ENCODE results near the gene GREB1. TPM values are rescaled to one million over a fixed set of nuclear protein-coding genes. Genes with fewer than 3 reads are reported as not detected.

The GREB1 gene
- total and polyA plus RNA-seq, 8 donors, result 3.5 to 16.1 (median 5.9) TPM

DNA sequence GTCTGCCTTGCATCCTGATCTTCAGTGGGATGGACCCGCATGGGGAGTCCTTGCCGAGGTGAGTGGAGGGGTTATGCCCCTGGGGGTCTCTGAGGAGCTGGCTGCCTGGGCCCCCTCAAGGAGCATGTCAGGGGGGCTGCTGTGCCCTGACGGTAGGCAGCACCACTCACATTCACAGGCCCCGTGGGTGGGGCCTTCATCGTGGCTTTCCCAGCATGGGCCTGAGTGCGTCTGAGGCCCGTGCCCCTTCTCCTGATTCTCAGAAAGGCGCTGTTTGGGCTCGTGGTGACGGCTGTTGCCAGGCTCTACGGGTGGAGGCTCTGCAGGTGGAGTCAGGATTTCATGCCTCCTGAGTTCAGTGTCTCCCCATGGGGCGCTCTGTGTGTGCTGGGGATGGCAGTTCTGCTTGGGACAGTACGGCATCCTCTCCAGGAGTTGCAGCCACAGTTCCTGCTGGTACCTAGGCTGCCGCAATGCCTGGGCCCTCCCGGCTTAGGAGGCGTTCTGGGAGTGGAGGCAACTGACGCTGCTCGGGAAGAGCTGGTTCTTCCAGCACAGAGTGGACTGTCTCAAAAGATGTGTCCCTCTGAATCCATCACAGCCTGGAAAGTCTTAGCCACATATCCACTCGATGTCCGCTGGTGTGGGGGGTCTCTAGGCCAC is 78.8 kb downstream of the GREB1 start:
- Histone ChIP-seq H3K9me3 (no peaks in the 10 kb centered on the region), H3K4me3 (no peak overlapping the region), H3K4me1 (no peaks in the 10 kb centered on the region), H3K36me3 (no peaks in the 10 kb centered on the region), H3K27ac (no peak overlapping the region), H3K27me3 (no peaks in the 10 kb centered on the region)
- DNase-seq, result no peak
- no peak for ATAC-seq
- FAIRE-seq, result no peak
- no peak for TF ChIP-seq CTCF (IDR thresholded peaks at IDR 0.05)
- 90 to 94% methylated on average over 20 of the region's 20 CpGs for WGBS, 2 donors
- intact Hi-C loops (cut with DNase I), result no loop called here

DNA sequence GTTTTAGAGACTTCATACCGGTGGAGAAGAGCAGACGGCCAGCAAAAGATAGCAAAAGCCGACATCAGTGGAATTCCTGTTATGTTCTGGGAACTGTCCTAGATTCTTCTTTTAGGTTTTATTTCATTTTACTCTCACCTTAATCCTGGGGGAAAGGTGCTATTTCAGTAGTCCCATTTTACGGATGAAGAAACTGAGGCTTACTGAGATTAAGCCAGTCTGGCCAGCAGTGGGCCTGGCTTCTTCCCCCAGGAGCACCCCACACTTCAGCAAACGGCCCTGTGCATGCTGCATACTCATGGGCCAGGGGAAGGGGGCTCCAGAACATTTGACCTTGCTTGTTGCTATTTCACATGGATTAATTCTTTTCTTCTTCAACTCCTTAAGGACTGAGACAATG is 79.5 kb downstream of the GREB1 start:
- no peak for TF ChIP-seq CTCF (IDR thresholded peaks at IDR 0.05)
- intact Hi-C loops (cut with DNase I), result no loop called here
- Histone ChIP-seq H3K36me3 (no peaks in the 10 kb centered on the region), H3K27me3 (no peaks in the 10 kb centered on the region), H3K4me3 (no peak overlapping the region), H3K9me3 (no peaks in the 10 kb centered on the region), H3K27ac (no peak overlapping the region), H3K4me1 (no peaks in the 10 kb centered on the region)
- no peak for ATAC-seq
- no peak for DNase-seq
- no peak for FAIRE-seq
- 90 to 91% methylated on average over 5 of the region's 5 CpGs for WGBS, 2 donors

- Histone ChIP-seq H3K4me1 (no peaks in the 10 kb centered on the region), H3K9me3 (no peaks in the 10 kb centered on the region), H3K4me3 (no peak overlapping the region), H3K36me3 (no peaks in the 10 kb centered on the region), H3K27me3 (no peaks in the 10 kb centered on the region), H3K27ac (no peak overlapping the region)
- no peak for TF ChIP-seq CTCF (IDR thresholded peaks at IDR 0.05)
- intact Hi-C loops (cut with DNase I), result no loop called here
- DNase-seq, result no peak
- 84 to 95% methylated on average over 3 of the region's 3 CpGs for WGBS, 2 donors
- no peak for FAIRE-seq
- no peak for ATAC-seq
These were observed 81.4 kb downstream of the GREB1 start for GRCh38 chr2:11615209-11615608.

DNA sequence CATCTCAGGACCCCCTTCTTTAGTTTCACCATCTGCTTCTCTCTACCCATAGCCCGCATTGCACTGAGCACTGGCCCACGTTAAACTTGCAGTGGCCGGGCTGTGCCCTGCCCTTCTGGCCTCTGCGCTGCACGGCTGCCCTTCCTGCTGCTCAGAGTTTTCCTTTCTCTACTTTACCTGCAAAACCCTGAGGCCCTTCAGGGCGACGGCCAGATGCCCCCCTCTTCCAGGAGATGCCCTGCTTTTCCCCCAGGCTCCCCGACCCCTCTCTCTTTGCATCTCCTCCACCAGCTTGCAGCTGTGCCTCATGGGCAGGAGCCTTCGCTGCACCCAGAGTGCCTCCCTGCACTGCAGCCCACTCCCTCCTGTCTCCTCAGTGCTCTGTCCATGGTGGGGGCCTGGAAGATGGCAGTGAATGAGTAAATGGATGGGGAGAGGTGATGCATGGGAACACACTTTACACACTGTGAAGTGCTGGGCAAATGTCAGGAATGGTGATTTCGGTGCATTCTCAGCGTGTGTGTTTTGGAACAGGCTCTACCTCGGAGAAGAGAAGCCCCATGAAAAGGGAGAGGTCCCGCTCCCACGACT is 82.3 kb downstream of the GREB1 start:
- FAIRE-seq (no peak), DNase-seq (no peak), ATAC-seq (no peak)
- Histone ChIP-seq H3K4me3 (no peak overlapping the region), H3K27ac (no peak overlapping the region), H3K36me3 (no peaks in the 10 kb centered on the region), H3K4me1 (no peaks in the 10 kb centered on the region), H3K9me3 (no peaks in the 10 kb centered on the region), H3K27me3 (no peaks in the 10 kb centered on the region)
- WGBS, 2 donors, result 85 to 90% methylated on average over 14 of the region's 14 CpGs
- no peak for TF ChIP-seq CTCF (IDR thresholded peaks at IDR 0.05)
- intact Hi-C loops (cut with DNase I), result no loop called here

DNA sequence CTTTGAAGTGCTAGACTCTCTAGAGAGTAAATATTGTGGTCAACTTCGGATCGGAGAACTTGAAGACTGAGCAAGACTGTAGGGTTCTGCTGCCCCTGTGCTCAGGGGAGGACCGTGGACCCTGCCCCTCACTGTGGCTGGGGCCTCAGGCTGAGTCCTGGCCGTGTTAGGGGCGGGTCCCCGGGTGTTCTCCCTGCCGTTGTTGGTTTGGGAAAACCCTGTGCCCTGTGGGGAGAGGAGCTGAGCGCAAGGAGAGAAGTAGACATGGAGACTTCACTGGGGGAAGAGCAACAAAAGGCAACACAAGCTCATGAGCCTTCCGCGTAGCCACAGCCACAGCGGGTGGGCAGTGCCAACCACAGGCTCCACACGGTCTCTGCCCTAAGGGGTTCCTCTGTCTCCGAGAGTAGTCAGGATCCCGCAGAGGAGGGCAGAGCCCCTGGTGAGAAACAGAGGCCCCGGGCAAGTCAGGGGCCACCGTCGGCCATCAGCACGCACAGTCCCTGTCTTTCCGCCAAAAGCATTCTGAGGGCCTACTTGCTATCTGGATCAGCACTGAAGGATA is 83.1 kb downstream of the GREB1 start:
- TF ChIP-seq CTCF (IDR thresholded peaks at IDR 0.05), result no peak
- WGBS, 2 donors, result 83 to 86% methylated on average over 19 of the region's 19 CpGs
- Histone ChIP-seq H3K9me3 (no peaks in the 10 kb centered on the region), H3K27me3 (no peaks in the 10 kb centered on the region), H3K27ac (no peak overlapping the region), H3K4me3 (no peak overlapping the region), H3K4me1 (no peaks in the 10 kb centered on the region), H3K36me3 (no peaks in the 10 kb centered on the region)
- intact Hi-C loops (cut with DNase I), result no loop called here
- FAIRE-seq (no peak), ATAC-seq (no peak), DNase-seq (no peak)
